NCI-H748 (cell line): ENCODE results near the gene NUMB.

Experiments
- DNase-seq: peaks from one replicate; lab custom pipeline; 2025; ENCODE audit not compliant: unreplicated experiment; lab: John Stamatoyannopoulos, UW

The NUMB gene

GRCh38 chr14:73458183-73458976 lies at the start of gene NUMB:
NUMB (minus strand) TSS chr14:73458546; CDS start chr14:73355751, 102,795 bp downstream.
- peak; percentile 100 for DNase-seq

GRCh38 chr14:73503648-73504047 lies 45.3 kb upstream of the NUMB start:
- no peak for DNase-seq

GRCh38 chr14:73502017-73502619 lies 43.8 kb upstream of the NUMB start:
- DNase-seq, result no peak

GRCh38 chr14:73500360-73500759 lies 42.0 kb upstream of the NUMB start:
- DNase-seq, result no peak

GRCh38 chr14:73494593-73494992 lies 36.2 kb upstream of the NUMB start:
- no peak for DNase-seq

GRCh38 chr14:73492670-73493069 lies 34.3 kb upstream of the NUMB start:
- no peak for DNase-seq

- DNase-seq, result no peak
These were observed 33.8 kb upstream of the NUMB start for GRCh38 chr14:73492043-73492552.

- DNase-seq, result peak; percentile 85
These were observed 33.1 kb upstream of the NUMB start for GRCh38 chr14:73491256-73492042.

- DNase-seq, result no peak
These were observed 31.3 kb upstream of the NUMB start for GRCh38 chr14:73489481-73490175.

- DNase-seq, result no peak
These were observed 20.3 kb upstream of the NUMB start for GRCh38 chr14:73478684-73479083.

GRCh38 chr14:73477618-73478266 lies 19.4 kb upstream of the NUMB start:
- DNase-seq, result no peak

- DNase-seq, result no peak
These were observed 18.1 kb upstream of the NUMB start for GRCh38 chr14:73476451-73476931.

- DNase-seq, result no peak
These were observed 16.6 kb upstream of the NUMB start for GRCh38 chr14:73474952-73475351.

GRCh38 chr14:73472185-73473114 lies 14.1 kb upstream of the NUMB start:
- DNase-seq, result peak; percentile 79

- DNase-seq, result no peak
These were observed 13.3 kb upstream of the NUMB start for GRCh38 chr14:73471582-73472184.

- no peak for DNase-seq
These were observed 10.6 kb upstream of the NUMB start for GRCh38 chr14:73468828-73469375.

GRCh38 chr14:73467800-73468199 lies 9.5 kb upstream of the NUMB start:
- no peak for DNase-seq

- DNase-seq, result no peak
These were observed 9.0 kb upstream of the NUMB start for GRCh38 chr14:73467377-73467776.

GRCh38 chr14:73466861-73467260 lies 8.5 kb upstream of the NUMB start:
- no peak for DNase-seq
